H1 (cell line): ENCODE data around the gene C1orf116. TPM values are rescaled to one million over a fixed set of nuclear protein-coding genes. Genes with fewer than 3 reads are reported as not detected.

Source experiments
- ATF2 ChIP-seq: IDR thresholded peaks from 2 replicates; pipeline ENCODE4 v1.6.1; 2012; ENCODE audit warnings: low read length, inconsistent platforms
- GABPA ChIP-seq: IDR thresholded peaks from 2 replicates; pipeline ENCODE4 v1.6.1; 2011; ENCODE audit warnings: mild to moderate bottlenecking, low read length, moderate library complexity, borderline replicate concordance; ENCODE audit not compliant: insufficient read depth
- KDM5A ChIP-seq: fragments of 200-600 bp; IDR thresholded peaks from 2 replicates; pipeline ENCODE4 v1.7.1; 2012; ENCODE audit warnings: mild to moderate bottlenecking, low read length, inconsistent platforms, mixed read lengths
- POLR2A ChIP-seq, 2 experiments: IDR thresholded peaks; 1 replicate in 1 of 2; 2 replicates in 1 of 2; pipeline ENCODE4 v1.6.1; 2011; ENCODE audit warnings: low read depth in 2 of 2, low read length in 2 of 2, mild to moderate bottlenecking in 2 of 2; ENCODE audit errors: control extremely low read depth in 1 of 2
- RAD21 ChIP-seq, 2 experiments: IDR thresholded peaks in 1 of 2; conservative IDR thresholded peaks in 1 of 2; 2 replicates each; pipeline ENCODE4 v1.6.1; 2011; ENCODE audit warnings: low read depth in 2 of 2, low read length in 2 of 2, improper control_type of control experiment in 1 of 2, inconsistent platforms in 1 of 2, mild to moderate bottlenecking in 1 of 2, moderate library complexity in 1 of 2
- RFX5 ChIP-seq: IDR thresholded peaks from 2 replicates; pipeline ENCODE4 v1.6.1; 2011; ENCODE audit warnings: low read depth, low read length, improper control_type of control experiment, borderline replicate concordance
- polyA plus RNA-seq, 7 experiments: library from polyadenylated mRNA; depleted of rRNA in 3 of 7; stranded (reverse) in 5 of 7; unstranded in 2 of 7; fragments of >200 nt in 5 of 7; fragments of 200-250 nt in 2 of 7; gene quantifications; 1 replicate in 5 of 7; 2 replicates in 1 of 7; 4 replicates in 1 of 7; pipeline versions ENCODE4 v1.2.1 to v1.2.3, GENCODE V29; 2011 to 2013; ENCODE audit warnings: missing spikeins in 2 of 7, mixed read lengths in 2 of 7
- total RNA-seq: library from RNA; stranded (reverse); fragmentation: NEBNext Ultra II Directional; extraction: Animal tissue kit (Norgen Biotek cat#: 25700); gene quantifications from 2 replicates; pipeline ENCODE4 v1.2.1, GENCODE V29; 2021
- TF ChIP-seq, protein P1 (sequence below): IDR thresholded peaks from 2 replicates; pipeline ENCODE4 v1.6.1; 2012; ENCODE audit warnings: inconsistent platforms

The C1orf116 gene
- total and polyA plus RNA-seq, 2 of the 8 experiments (the other 6 are each of a cell fraction or from before 2014, with no cell fraction given), result 2.2 to 3.9 TPM

- no peak for TF ChIP-seq ATF2
- TF ChIP-seq RAD21 (IDR thresholded peaks at IDR 0.05 in 1 of 2, conservative IDR thresholded peaks at IDR 0.05 in 1 of 2; ENCODE audit: low read depth in 2 of 2, low read length in 2 of 2), result no peak
- no peak for TF ChIP-seq KDM5A
- no peak for TF ChIP-seq POLR2A (IDR thresholded peaks at IDR 0.05; ENCODE audit: control extremely low read depth in 1 of 2, low read depth in 2 of 2, low read length in 2 of 2)
- TF ChIP-seq, protein P1, sequence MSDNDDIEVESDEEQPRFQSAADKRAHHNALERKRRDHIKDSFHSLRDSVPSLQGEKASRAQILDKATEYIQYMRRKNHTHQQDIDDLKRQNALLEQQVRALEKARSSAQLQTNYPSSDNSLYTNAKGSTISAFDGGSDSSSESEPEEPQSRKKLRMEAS, result no peak
- no peak for TF ChIP-seq RFX5
- TF ChIP-seq GABPA, result no peak
These were observed 14.7 kb downstream of the C1orf116 start (continued) for GRCh38 chr1:207017615-207018559.
